Measurements from ENCODE around the gene EPHX1.
"Not testable (repeated sequence)": the region's sequence is repeated elsewhere in the genome, so short reads cannot be mapped to it uniquely, and the experiment has no call there.

DNA sequence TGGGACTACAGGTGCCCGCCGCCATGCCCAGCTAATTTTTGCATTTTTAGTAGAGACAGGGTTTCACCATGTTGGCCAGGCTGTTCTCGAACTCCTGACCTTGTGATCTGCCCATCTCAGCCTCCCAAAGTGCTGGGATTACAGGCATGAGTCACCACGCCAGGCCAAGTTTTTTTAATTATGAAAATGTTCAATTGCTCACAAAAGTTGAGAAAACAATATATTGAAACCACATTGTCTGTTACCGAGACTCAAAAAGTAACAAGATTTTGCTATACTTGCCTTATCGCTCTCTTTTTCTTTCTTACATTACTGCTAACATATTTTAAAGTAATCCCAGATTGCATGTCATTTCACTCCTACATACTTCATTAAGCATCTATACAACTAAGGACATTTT is 48.5 kb upstream of the EPHX1 start:
- TF ChIP-seq, protein P1, sequence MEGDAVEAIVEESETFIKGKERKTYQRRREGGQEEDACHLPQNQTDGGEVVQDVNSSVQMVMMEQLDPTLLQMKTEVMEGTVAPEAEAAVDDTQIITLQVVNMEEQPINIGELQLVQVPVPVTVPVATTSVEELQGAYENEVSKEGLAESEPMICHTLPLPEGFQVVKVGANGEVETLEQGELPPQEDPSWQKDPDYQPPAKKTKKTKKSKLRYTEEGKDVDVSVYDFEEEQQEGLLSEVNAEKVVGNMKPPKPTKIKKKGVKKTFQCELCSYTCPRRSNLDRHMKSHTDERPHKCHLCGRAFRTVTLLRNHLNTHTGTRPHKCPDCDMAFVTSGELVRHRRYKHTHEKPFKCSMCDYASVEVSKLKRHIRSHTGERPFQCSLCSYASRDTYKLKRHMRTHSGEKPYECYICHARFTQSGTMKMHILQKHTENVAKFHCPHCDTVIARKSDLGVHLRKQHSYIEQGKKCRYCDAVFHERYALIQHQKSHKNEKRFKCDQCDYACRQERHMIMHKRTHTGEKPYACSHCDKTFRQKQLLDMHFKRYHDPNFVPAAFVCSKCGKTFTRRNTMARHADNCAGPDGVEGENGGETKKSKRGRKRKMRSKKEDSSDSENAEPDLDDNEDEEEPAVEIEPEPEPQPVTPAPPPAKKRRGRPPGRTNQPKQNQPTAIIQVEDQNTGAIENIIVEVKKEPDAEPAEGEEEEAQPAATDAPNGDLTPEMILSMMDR (IDR thresholded peaks at IDR 0.05) = not testable (repeated sequence)
- TF ChIP-seq POLR2A (IDR thresholded peaks at IDR 0.05) = not testable (repeated sequence)

Data from vagina (tissue), 2 donors.